ENCODE data around the gene ARID1B.

ARID1B gene

DNA sequence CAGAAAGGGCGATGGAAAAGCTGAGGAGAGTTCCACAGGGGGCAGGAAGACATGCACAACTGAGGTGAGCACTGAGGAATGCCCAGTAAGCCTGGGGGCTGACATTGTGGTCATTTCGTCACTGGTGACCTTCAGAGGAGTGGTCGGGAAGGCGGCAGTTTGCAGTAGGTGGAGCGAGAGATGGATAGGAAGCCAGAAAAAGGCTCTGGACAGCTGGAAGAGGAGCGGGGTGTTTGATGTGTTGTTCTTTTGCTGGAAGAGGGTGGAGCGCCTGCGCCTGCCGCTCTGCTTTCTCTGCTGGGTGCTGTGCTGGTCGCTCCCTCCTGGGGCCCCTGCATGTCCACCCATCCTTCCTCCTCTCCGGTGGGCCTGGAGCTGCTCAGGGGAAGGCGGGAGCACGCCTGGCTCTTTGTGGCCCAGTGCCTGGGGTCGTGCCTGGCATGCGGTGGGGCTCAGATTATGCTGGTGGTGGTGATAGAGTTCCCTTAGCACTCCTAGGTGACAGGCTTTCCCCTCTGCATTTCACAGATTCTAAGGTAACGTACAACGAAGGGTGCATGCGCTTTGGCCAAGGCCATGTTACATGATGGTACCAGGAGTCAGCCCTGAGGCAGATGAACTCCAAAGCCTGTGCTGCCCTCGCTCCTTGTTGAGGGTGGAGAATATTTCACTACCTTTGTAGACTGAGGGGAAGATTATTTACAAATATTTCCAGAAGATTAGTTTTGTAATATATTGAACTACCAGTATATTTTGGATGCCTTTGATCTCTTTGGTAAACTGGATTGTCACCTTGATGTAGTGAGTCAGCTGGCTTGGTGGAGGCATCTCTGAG lies 20.9 kb downstream of the ARID1B start:
- no peak for ATAC-seq (ENCODE audit: low read depth)
- no peak for DNase-seq (ENCODE audit: low spot score)

DNA sequence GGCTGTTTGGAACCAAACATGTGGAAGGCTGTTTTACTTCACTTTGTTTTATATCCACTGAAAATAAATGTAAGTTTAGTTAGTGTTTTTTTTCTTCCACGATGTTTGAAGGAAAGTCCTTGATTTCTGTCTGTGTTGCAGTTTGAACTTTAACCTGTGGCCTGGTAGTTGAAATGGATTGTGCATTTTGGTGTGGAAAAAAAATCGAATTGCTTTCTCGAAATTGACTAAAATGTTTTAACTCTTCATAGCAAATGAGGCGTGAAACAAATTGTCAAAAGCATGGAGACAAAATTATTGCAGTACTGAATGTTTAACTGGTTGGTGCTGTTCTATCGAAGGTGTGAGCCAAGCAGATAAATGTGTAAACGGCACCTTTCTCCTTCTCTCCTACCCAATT lies 24.5 kb downstream of the ARID1B start:
- ATAC-seq (ENCODE audit: low read depth): no peak

More for the DNA sequence above, 20.9 kb downstream of the ARID1B start:
- H3K9me3 ChIP-seq (ENCODE audit: severe bottlenecking): no peaks in the 10 kb centered on the region
- H3K4me1 ChIP-seq (ENCODE audit: insufficient read depth, poor library complexity, severe bottlenecking): no peaks in the 10 kb centered on the region
- TF ChIP-seq, protein P1, sequence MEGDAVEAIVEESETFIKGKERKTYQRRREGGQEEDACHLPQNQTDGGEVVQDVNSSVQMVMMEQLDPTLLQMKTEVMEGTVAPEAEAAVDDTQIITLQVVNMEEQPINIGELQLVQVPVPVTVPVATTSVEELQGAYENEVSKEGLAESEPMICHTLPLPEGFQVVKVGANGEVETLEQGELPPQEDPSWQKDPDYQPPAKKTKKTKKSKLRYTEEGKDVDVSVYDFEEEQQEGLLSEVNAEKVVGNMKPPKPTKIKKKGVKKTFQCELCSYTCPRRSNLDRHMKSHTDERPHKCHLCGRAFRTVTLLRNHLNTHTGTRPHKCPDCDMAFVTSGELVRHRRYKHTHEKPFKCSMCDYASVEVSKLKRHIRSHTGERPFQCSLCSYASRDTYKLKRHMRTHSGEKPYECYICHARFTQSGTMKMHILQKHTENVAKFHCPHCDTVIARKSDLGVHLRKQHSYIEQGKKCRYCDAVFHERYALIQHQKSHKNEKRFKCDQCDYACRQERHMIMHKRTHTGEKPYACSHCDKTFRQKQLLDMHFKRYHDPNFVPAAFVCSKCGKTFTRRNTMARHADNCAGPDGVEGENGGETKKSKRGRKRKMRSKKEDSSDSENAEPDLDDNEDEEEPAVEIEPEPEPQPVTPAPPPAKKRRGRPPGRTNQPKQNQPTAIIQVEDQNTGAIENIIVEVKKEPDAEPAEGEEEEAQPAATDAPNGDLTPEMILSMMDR (IDR thresholded peaks at IDR 0.05; ENCODE audit: poor library complexity, severe bottlenecking): no peak
- H3K27ac ChIP-seq (ENCODE audit: poor library complexity, severe bottlenecking): no peak overlapping the region
- H3K4me3 ChIP-seq (ENCODE audit: severe bottlenecking): no peak overlapping the region
- H3K27me3 ChIP-seq (ENCODE audit: insufficient read depth, poor library complexity, severe bottlenecking): no peaks in the 10 kb centered on the region
- no peaks in the 10 kb centered on the region for H3K36me3 ChIP-seq (ENCODE audit: low read depth)

DNA sequence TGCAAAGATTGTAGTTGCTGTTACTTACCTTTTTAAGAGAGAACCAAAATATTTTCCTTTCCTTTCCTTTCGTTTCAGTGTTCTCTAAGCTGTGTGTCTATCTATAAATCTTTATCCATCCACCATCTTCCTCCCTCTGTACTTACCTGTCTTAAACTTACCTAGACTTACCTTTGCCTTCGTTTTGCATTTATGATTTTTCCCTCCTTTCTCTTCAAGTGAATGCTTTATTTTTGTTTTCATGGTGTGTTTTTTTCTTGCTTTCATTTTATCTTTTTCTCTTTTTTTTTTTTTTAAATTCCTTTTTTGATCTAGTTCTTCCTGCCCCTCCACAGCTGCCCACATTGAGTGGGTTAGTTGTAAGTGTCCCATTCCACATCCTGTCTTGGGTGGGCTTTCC lies 26.2 kb downstream of the ARID1B start:
- DNase-seq (ENCODE audit: low spot score): no peak
- Histone ChIP-seq H3K9me3 (ENCODE audit: severe bottlenecking) (no peaks in the 10 kb centered on the region), H3K27me3 (ENCODE audit: insufficient read depth, poor library complexity, severe bottlenecking) (no peaks in the 10 kb centered on the region), H3K4me3 (ENCODE audit: severe bottlenecking) (no peak overlapping the region), H3K4me1 (ENCODE audit: insufficient read depth, poor library complexity, severe bottlenecking) (no peaks in the 10 kb centered on the region), H3K27ac (ENCODE audit: poor library complexity, severe bottlenecking) (no peak overlapping the region), H3K36me3 (ENCODE audit: low read depth) (no peaks in the 10 kb centered on the region)
- ATAC-seq (ENCODE audit: low read depth): no peak
- TF ChIP-seq, protein P1 (IDR thresholded peaks at IDR 0.05; ENCODE audit: poor library complexity, severe bottlenecking): no peak

More for the DNA sequence above, 24.5 kb downstream of the ARID1B start:
- DNase-seq (ENCODE audit: low spot score): no peak
- H3K36me3 ChIP-seq (ENCODE audit: low read depth): no peaks in the 10 kb centered on the region
- H3K4me1 ChIP-seq (ENCODE audit: insufficient read depth, poor library complexity, severe bottlenecking): no peaks in the 10 kb centered on the region
- TF ChIP-seq, protein P1 (IDR thresholded peaks at IDR 0.05; ENCODE audit: poor library complexity, severe bottlenecking): no peak
- no peaks in the 10 kb centered on the region for H3K27me3 ChIP-seq (ENCODE audit: insufficient read depth, poor library complexity, severe bottlenecking)
- no peak overlapping the region for H3K4me3 ChIP-seq (ENCODE audit: severe bottlenecking)
- no peaks in the 10 kb centered on the region for H3K9me3 ChIP-seq (ENCODE audit: severe bottlenecking)
- H3K27ac ChIP-seq (ENCODE audit: poor library complexity, severe bottlenecking): no peak overlapping the region

DNA sequence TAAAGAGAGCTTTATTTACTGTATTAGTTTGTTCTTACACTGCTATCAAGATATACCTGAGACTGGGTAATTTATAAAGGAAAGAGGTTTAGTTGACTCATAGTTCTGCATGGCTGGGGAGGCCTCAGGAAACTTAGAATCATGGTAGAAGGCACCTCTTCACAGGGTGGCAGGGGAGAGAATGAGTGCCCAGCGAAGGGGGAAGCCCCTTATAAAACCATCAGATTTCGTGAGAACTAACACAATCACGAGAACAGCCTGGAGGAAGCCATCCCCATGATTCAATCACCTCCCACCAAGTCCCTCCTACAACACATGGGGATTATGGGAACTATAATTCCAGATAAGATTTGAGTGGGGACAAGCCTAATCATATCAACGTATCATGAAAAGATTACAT lies 27.2 kb downstream of the ARID1B start:
- Histone ChIP-seq H3K4me1 (ENCODE audit: insufficient read depth, poor library complexity, severe bottlenecking) (no peaks in the 10 kb centered on the region), H3K36me3 (ENCODE audit: low read depth) (no peaks in the 10 kb centered on the region), H3K27ac (ENCODE audit: poor library complexity, severe bottlenecking) (no peak overlapping the region), H3K9me3 (ENCODE audit: severe bottlenecking) (no peaks in the 10 kb centered on the region), H3K27me3 (ENCODE audit: insufficient read depth, poor library complexity, severe bottlenecking) (no peaks in the 10 kb centered on the region), H3K4me3 (ENCODE audit: severe bottlenecking) (no peak overlapping the region)
- DNase-seq (ENCODE audit: low spot score) (no peak), ATAC-seq (ENCODE audit: low read depth) (no peak)
- TF ChIP-seq, protein P1 (IDR thresholded peaks at IDR 0.05; ENCODE audit: poor library complexity, severe bottlenecking): no peak

DNA sequence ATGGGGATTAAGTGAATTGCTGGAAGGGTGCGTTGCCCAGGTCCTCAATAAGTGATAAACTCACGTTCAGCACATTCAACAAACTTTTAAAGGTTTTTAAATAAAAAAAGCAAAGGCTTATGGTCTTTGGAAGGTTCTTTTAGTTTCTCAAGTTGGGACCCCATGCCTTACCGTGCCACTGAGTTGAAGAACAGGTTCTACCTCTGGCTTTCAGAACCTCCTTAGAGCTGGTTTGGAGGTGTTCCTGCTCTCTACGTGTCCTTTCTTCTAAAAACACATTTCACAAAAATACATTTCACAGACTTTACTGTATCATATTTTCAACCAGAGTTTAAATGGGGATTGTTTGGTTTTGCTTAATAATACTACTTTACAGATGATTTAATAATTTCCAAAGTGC lies 29.0 kb downstream of the ARID1B start:
- TF ChIP-seq, protein P1 (IDR thresholded peaks at IDR 0.05; ENCODE audit: poor library complexity, severe bottlenecking): no peak
- DNase-seq (ENCODE audit: low spot score) (no peak), ATAC-seq (ENCODE audit: low read depth) (no peak)
- Histone ChIP-seq H3K4me3 (ENCODE audit: severe bottlenecking) (no peak overlapping the region), H3K4me1 (ENCODE audit: insufficient read depth, poor library complexity, severe bottlenecking) (no peaks in the 10 kb centered on the region), H3K9me3 (ENCODE audit: severe bottlenecking) (no peaks in the 10 kb centered on the region), H3K27ac (ENCODE audit: poor library complexity, severe bottlenecking) (no peak overlapping the region), H3K27me3 (ENCODE audit: insufficient read depth, poor library complexity, severe bottlenecking) (no peaks in the 10 kb centered on the region), H3K36me3 (ENCODE audit: low read depth) (no peaks in the 10 kb centered on the region)
